ENCODE results near the gene CAPZA3.

- TF ChIP-seq, protein P1, sequence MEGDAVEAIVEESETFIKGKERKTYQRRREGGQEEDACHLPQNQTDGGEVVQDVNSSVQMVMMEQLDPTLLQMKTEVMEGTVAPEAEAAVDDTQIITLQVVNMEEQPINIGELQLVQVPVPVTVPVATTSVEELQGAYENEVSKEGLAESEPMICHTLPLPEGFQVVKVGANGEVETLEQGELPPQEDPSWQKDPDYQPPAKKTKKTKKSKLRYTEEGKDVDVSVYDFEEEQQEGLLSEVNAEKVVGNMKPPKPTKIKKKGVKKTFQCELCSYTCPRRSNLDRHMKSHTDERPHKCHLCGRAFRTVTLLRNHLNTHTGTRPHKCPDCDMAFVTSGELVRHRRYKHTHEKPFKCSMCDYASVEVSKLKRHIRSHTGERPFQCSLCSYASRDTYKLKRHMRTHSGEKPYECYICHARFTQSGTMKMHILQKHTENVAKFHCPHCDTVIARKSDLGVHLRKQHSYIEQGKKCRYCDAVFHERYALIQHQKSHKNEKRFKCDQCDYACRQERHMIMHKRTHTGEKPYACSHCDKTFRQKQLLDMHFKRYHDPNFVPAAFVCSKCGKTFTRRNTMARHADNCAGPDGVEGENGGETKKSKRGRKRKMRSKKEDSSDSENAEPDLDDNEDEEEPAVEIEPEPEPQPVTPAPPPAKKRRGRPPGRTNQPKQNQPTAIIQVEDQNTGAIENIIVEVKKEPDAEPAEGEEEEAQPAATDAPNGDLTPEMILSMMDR (IDR thresholded peaks at IDR 0.05): no peak
- TF ChIP-seq POLR2A (IDR thresholded peaks at IDR 0.05): no peak
Measured at GRCh38 chr12:18719922-18720510, 17.9 kb upstream of the CAPZA3 start.
